NB4 (cell line): Measurements from ENCODE around the gene RPL4.

ENCODE experiments used
- DNase-seq: peaks from one replicate; pipeline ENCODE4 v3.0.0; 2010; ENCODE audit warnings: low read depth
- H3K4me3 ChIP-seq: one replicate; pipeline ENCODE4 v1.5.1; 2011; ENCODE audit warnings: mild to moderate bottlenecking, low read depth, low read length, moderate library complexity
- CTCF ChIP-seq: IDR thresholded peaks from one replicate; pipeline ENCODE4 v1.5.1; 2012; ENCODE audit warnings: low read depth, low read length
- MAX ChIP-seq: IDR thresholded peaks from 2 replicates; pipeline ENCODE4 v1.6.1; 2011; ENCODE audit warnings: low read depth, low read length
- MYC ChIP-seq: IDR thresholded peaks from 2 replicates; pipeline ENCODE4 v1.6.1; 2011; ENCODE audit warnings: low read depth, low read length
- POLR2A ChIP-seq: IDR thresholded peaks from 2 replicates; pipeline ENCODE4 v1.6.1; 2011; ENCODE audit warnings: mild to moderate bottlenecking; ENCODE audit not compliant: insufficient read length; ENCODE audit errors: extremely low read depth

RPL4 gene

GRCh38 chr15:66496951-66497501 lies 7.6 kb downstream of the RPL4 start:
- DNase-seq = no peak
- TF ChIP-seq MAX = peak; percentile 15; the same call in 1 of the 2 replicates
- no peak for TF ChIP-seq POLR2A
- TF ChIP-seq CTCF = no peak
- TF ChIP-seq MYC = peak; percentile 46

GRCh38 chr15:66494262-66494661 lies 10.4 kb downstream of the RPL4 start:
- no peak overlapping the region for H3K4me3 ChIP-seq
- TF ChIP-seq MYC (no peak), POLR2A (no peak), MAX (no peak), CTCF (no peak)
- DNase-seq = no peak

More at GRCh38 chr15:66496951-66497501, 7.6 kb downstream of the RPL4 start:
- H3K4me3 ChIP-seq = peak overlapping the region; percentile 94

- no peak for TF ChIP-seq CTCF
- no peak for TF ChIP-seq MYC
- TF ChIP-seq MAX = no peak
- TF ChIP-seq POLR2A = no peak
- no peak for DNase-seq
- no peak overlapping the region for H3K4me3 ChIP-seq
Measured at GRCh38 chr15:66491846-66492245, 12.8 kb downstream of the RPL4 start.

GRCh38 chr15:66489179-66489791 lies 15.4 kb downstream of the RPL4 start:
- TF ChIP-seq POLR2A (no peak), MAX (no peak), MYC (no peak), CTCF (no peak)
- DNase-seq = no peak
- H3K4me3 ChIP-seq = no peak overlapping the region

GRCh38 chr15:66488525-66488924 lies 16.1 kb downstream of the RPL4 start:
- TF ChIP-seq MAX (no peak), POLR2A (no peak), CTCF (no peak), MYC (no peak)
- no peak for DNase-seq
- no peak overlapping the region for H3K4me3 ChIP-seq
